Measurements from ENCODE around the gene KCNJ1.

KCNJ1 gene

DNA sequence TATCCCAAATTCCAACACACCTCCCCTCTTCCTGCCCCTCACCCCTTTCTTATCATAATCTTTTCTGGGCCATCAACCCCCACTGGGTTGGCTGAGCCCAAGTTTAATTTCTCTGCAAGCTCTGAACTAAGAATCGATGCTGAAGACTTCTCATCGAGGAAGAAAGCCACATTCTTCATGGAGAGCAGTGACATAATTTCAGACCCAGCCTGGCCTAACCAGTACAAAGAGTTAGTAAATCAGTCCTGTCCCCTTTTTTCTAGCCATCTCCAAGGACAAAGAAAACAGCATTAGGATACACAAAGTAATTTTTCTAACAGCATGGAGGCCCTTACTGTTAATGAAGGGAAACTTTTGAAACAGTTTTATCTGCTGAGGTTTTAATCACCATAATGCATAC is 45.0 kb downstream of the KCNJ1 start:
- no peak for DNase-seq (ENCODE audit: low spot score)

DNA sequence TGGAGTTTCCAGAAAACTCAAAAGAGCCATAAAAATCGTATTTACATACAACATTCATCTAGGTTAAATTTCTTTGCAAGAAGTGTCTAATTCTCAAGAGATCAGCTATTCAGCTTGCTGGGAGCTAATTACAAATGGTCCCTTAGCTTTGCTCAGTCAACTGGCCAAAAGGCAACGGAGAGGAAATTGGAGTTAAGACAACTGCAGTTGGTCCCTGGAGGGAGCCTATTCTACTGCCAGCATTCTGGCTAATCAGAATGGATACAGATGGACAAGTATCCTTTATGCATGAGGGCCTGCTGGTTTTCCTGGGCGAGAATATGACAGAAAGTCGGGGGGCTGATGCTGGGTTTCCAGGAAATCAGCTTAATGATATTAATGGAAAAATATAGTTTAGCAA is 45.5 kb downstream of the KCNJ1 start:
- no peak for DNase-seq (ENCODE audit: low spot score)

DNA sequence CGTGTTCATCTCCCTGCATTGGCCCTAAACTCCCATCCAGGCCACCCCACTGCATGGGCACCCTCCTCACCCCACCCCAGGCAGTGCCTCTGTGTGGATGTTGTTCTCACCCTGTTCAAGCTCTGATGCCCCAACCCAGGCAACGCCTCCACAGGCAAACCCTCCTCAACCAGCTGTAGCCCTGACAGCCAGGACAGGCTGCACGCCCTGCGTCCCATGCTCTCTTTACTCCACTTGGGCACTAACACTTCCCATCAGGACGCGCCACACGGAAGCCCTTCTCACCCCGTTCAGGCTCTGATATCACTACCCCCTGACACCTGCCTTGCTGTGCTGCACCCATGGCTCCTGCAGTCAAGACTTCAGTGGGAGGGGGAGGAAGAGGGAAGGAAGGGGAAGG is 47.9 kb downstream of the KCNJ1 start:
- no peak for DNase-seq (ENCODE audit: low spot score)

DNA sequence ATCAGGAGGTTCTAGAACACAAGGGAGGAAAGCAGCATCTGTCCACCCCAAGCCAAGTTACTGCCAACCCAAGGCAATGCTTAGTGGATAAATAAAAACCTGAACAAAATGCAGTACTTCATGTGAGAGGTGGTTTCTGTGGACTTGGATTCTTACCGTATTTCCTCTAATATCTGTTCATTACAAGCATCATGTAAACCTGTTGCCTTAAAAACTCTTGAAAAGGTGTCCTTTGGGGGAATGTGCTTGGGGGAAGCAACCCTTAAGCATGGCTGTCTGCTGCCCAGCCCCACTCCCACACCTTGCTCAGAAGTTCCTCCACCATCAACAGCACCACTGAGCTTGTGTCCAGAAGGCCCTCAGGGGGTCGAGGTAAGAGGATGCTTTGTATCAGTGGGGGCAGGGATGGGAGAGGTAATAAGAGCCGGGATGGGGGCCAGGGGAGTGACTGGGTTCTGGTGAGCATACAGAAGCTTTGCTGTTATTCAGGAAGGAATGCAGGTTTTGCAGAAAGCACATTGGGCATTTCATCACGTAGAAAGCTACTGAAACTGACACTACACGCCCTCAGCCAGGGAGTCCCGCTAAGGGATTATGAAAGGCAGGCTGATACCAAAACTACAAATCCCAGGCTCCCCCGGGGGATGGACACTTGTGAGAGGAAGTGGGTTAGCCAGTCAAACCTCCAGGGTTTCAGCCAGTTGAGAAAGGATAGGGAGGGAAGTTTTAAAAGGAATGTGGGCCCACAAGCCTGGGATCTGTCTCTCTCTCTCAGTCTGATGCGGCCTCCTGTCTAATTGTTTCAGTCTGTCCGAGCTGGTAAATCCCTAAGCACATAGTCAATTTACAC is 52.0 kb downstream of the KCNJ1 start:
- no peak for DNase-seq (ENCODE audit: low spot score)

DNA sequence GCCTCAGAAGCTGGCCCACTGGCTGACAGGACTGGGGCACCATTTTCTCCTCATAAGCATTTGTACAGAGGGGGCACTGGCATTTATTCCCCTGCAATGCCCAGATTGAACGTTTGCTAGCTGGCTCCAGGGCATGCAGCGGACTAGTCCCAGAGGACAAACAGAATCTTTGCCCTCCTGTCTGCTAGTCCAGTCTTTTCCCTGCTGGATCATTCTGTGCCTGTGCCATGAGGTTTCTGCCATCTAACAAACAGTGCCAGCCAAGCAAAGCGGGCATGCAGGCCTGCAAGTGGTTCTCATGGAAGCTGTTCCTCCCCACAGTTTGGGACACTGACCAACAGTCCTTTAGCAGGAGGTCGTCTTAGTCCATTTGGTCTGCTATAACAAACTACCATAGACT is 53.4 kb downstream of the KCNJ1 start:
- no peak for DNase-seq (ENCODE audit: low spot score)

DNA sequence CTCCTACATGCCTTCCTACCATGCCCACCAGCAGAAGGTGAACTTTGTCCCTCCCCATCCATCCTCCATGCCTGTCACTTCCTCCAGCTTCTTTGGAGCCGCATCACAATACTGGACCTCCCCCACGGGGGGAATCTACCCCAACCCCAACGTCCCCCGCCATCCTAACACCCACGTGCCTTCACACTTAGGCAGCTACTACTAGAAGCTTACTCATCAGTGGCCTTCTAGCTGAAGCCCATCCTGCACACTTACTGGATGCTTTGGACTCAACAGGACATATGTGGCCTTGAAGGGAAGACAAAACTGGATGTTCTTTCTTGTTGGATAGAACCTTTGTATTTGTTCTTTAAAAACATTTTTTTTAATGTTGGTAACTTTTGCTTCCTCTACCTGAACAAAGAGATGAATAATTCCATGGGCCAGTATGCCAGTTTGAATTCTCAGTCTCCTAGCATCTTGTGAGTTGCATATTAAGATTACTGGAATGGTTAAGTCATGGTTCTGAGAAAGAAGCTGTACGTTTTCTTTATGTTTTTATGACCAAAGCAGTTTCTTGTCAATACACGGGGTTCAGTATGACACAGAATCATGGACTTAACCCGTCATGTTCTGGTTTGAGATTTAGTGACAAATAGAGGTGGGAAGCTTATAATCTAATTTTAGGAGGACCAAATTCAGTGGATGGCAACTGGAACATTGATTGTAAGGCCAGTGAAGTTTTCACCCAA is 56.1 kb downstream of the KCNJ1 start:
- no peak for DNase-seq (ENCODE audit: low spot score)

DNA sequence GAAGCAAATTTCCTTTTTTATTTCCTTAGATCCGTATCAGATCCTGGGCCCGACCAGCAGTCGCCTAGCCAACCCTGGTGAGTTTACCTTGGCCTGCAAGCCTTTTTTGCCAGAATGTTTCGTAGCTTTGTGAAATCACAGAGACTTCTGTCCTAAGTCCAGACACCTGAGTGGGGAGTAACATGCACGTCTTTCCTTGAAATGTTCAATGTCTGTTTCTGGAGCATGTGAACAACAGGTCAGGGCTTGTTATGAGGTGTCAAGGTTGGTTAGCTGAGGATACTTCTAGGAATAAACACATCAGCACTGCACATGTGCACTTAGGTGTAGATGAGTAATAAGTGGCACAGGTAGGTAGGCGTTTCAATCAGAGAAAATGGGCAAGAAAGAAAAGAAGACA is 58.0 kb downstream of the KCNJ1 start:
- no peak for DNase-seq (ENCODE audit: low spot score)

DNA sequence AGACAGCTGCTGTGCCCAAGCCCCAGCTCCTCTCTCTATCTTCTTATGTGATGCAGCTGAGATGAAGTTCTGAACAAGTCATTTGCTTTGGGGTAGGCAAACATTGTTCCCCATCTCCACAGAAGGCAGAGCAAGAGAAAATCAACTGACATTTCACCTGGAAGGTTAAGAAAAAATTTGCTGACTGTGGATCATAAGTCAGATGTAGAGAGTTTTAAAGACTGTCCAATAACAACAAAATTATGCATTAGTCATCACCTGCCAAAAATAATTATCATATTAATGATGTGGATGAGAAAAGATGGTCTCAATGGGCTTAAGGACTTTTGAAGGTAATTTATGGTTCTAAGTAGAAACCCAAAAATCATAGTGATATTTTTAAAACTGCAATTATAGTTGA is 59.2 kb downstream of the KCNJ1 start:
- DNase-seq (ENCODE audit: low spot score), result no peak

DNA sequence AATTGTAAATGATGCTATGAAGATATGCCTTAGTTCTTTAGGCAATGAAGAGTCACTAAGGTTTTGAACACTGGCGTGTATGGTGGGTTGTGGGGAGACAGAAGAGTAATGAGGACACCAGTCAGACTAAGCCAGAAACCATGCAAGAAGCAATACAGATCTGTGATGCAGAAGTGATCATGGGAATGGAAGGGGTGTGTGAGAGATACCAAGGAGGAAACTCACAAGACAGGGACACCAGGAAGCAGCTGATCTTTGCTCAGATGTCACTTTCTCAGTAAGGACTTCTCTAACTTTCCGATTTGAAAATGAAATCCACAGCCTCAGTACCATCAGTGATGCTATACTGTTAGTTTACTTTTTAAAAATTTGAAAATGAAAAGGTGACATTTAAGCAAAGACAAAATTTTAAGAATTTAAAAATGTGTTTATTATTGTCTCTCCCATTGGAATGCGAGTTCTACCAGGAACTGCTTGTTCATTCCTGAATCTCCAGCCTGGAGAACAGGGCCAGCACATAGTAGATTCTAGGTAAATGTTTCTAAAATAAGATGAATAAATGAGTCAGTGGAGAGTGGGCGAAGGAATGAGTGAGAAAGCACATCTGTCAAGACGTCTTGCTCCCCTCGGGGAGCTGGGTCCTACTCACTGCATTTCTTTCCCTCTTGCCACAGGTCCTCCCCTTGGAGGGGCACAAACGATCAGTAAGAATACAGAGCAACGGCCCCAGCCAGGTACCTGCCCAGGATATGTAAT is 60.4 kb downstream of the KCNJ1 start:
- DNase-seq (ENCODE audit: low spot score), result no peak

DNA sequence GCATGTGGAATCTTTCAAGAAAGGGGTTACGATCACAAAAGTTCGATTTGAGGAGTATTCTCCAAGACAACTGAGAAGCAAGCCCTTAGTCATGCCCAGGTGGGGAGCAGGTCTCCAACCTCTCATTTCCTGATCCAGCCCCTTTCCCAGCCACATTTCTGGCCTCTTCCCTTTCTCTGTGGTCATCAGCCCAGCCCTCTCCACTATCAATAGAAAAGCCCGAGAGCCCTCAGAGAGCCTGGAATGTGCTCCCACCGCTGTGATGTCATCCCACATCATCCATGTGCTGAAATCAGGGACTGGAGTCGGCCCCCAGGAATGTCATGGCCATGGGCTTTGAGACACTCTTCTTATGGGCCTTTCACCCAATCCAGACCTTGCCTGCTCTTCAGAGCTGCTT is 62.6 kb downstream of the KCNJ1 start:
- no peak for DNase-seq (ENCODE audit: low spot score)

DNA sequence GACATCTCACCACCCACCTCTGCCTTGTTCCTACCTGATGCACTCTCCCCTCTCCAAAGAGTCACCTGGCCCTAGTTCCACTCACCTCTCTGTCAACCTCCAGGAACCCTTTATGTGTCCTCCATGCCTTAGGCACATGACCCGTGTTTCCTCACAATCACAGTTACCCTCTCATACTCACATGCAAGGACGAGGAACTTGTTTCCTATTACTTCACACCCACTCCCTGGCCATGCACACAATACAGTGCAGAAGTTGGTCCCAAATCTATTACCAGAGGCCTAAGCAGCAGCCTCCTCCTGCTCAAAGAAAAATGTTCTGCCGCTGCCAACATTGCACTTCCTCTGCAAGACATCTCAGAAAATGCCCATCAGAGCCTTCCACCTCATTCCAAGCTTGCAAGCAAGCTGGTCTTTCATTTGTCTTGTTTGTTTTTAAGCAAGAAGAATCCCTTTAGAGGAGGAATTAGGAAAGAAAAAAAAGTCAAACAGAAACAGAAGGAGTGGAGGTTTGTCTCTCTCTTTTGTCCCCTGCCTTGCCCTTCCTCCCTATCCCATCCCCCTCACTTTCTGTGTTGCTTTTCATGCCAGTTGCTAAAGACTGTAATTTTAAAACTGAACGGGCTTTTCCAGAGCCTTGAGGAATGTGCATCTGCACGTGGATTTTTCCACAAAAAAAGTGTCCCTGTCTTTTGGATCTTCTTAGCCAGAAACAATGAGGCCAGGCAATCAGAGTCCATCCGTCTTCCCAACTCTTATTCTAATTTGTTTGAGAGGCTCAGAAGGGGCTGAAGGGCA is 63.4 kb downstream of the KCNJ1 start:
- DNase-seq (ENCODE audit: low spot score), result no peak

DNA sequence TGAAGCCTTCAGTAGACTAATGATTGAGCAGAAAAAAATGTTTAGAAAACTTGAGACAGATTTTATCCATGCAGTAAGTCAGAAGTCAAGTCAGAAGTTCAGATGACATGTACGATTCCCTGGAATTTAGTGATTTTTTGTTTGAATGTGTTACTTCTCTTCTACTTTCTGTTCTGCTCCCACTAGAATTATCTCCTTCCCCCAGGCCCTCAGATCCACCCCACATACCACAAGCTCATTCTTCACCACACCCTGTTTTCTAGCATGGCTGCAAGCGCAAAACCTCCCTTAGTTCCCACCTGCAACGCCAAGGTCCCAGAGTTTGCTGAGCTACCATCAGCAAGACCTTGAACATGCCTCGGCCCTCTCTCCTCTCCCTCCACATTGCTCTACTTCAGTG is 64.1 kb downstream of the KCNJ1 start:
- no peak for DNase-seq (ENCODE audit: low spot score)

DNA sequence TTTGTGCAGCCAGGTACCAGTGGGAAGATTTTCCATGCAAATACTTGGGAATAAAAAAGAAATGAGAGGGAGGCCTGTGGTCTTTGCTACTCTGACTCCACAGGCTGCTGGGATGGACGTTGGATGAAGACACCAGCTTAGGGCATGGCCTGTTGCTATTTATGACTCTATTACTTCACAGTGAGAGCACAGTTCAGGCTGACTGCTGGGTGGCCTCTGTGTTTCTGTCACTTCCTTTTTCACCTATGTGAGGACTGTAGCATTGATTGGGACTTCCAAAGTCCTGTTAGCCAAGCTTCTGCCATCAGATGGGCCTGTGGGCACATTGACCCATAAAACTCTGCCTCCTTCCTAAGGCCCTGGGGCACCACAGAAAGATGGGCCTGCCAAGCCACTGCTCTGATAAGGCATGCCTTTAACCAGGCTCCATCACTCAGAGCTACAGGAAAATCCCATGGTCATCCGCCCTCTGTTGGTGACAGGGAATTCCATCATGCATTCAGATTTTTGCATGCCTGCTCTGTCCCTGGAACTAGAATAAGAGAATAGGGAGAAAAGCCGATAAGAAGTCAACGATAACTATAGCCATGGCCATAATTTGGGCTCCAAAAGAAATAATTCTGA is 64.6 kb downstream of the KCNJ1 start:
- DNase-seq (ENCODE audit: low spot score), result no peak

DNA sequence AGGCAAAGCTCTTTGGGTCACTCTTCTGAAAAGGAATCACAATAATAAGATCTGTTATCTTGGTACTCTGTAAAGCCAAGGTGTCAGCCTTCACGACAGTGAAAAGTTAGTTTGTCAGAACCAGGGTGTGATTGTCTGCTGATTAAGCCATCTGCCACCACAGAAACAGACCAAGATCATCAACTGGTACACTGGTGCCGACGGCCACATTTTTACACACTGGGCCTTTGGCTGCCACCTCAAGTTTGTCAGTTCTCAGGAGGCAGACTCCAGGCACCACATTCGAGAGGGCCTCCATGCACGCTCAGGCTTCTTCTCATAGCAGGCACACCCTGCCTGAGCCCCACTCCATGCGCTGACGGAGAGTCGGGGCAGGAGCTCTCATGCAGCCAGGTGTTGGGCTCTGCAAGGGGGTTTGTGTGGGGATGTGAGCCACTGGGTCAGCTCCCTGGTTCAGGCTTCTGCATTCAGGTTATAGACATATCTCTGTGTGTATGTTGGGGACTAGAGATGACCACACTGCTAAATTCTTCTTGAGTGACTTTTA is 66.2 kb downstream of the KCNJ1 start:
- no peak for DNase-seq (ENCODE audit: low spot score)

DNA sequence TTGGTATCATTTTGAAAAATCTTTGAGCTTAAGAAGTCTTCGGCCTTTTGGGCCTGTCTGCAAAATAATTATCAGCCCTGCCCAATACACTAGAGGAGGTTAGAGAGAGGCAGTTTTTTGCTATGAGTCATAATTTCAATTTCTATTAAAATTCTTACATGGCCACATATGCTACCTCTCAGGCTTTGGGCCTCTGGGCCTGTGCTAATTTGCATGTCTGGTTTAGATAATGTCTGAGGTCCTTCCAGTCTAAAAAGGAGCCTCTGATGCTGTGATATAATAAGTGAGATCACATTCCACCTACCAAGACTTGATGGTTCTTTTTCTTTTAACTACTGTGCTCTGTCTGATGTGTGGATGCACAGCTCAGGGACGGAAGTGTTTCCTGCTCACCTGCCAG is 70.8 kb downstream of the KCNJ1 start:
- no peak for DNase-seq (ENCODE audit: low spot score)

DNA sequence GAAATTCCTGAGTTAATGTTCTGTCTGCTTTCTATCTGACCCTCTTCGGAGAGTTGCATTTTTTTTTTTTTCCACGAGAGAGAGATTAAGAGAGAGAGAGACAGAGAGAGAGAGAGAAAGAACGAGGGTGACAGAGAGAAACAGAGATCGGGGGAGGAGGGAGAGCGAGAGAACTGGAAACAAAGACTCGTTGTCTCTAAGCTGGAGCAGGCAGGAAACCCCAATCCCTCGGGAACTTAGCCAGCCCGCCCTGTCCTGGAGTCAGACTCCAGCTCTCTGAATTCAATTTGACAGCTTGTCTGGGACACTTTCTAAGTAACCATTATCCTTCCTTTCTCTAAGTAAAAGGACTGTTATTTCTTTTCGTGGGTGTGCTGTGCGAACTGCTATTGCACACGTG is 76.9 kb downstream of the KCNJ1 start:
- DNase-seq (ENCODE audit: low spot score), result no peak

DNA sequence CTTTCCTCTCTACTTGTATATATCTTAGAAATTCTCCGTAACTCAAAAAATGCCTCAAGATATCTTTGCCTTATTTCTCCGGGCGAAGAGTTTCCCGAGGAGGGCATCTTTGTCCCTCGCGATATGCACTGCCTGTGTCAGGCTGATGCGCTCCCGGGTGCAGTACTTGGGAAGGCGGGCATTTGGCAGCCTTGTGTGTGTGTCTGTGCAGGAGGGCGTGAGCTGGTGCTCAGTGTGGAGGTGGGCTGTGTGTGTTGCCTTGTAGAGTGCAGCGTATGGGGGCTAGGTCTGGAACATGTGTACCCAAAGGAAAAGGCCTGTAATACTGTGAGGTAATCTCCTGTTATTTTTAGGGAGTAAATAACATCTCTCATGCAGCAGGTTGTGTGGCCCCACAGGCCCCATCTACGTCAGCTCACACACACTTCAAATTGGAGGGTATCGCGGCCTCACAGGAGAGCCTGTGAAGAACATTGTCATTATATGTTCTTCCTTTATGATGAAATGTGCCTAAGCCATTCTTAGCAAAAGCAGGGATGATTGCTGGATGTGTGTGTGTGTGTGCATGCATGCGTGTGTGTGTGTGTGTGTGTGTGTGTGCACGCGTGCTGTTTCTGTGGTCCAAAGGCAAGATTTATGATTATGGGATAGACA is 77.5 kb downstream of the KCNJ1 start:
- no peak for DNase-seq (ENCODE audit: low spot score)

All from NAMALWA (cell line).